GM12874 (cell line): Measurements from ENCODE around the gene DNER.

ENCODE experiments used
- TF ChIP-seq, protein P1 (sequence below): IDR thresholded peaks from 2 replicates; pipeline ENCODE4 v1.5.1; 2011; ENCODE audit warnings: low read depth, mild to moderate bottlenecking, control low read depth, low read length, moderate library complexity; ENCODE audit not compliant: insufficient read depth

The DNER gene, protein sequence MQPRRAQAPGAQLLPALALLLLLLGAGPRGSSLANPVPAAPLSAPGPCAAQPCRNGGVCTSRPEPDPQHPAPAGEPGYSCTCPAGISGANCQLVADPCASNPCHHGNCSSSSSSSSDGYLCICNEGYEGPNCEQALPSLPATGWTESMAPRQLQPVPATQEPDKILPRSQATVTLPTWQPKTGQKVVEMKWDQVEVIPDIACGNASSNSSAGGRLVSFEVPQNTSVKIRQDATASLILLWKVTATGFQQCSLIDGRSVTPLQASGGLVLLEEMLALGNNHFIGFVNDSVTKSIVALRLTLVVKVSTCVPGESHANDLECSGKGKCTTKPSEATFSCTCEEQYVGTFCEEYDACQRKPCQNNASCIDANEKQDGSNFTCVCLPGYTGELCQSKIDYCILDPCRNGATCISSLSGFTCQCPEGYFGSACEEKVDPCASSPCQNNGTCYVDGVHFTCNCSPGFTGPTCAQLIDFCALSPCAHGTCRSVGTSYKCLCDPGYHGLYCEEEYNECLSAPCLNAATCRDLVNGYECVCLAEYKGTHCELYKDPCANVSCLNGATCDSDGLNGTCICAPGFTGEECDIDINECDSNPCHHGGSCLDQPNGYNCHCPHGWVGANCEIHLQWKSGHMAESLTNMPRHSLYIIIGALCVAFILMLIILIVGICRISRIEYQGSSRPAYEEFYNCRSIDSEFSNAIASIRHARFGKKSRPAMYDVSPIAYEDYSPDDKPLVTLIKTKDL

DNA sequence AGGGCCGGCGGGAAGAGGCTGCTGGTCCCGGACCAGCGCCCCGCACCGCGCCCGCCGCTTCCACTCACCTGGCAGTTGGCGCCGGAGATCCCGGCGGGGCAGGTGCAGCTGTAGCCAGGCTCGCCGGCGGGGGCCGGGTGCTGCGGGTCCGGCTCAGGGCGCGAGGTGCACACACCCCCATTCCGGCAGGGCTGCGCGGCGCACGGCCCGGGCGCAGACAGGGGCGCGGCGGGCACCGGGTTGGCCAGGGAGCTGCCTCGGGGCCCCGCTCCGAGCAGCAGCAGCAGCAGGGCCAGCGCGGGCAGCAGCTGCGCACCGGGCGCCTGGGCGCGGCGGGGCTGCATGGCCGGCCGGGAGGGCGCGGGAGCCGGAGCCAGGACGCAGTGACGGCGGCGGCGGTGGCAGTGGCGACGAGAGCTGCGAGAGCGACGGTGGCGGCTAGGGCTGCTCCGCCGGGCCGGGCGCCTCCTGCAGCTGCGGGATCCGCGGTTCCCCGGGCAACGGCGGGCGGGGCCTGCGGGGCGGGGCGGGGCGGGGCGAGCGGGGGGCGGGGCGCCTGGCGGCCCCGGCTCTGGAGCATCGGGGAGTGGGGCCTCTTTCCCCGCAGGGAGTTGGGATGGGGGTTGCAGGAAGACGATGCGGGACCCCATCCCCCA is at the start of gene DNER:
Gene DNER (minus strand): TSS at position 476 of the 656 bp plus-strand sequence. CDS start 132 bp downstream, at position 344.
- TF ChIP-seq, protein P1, sequence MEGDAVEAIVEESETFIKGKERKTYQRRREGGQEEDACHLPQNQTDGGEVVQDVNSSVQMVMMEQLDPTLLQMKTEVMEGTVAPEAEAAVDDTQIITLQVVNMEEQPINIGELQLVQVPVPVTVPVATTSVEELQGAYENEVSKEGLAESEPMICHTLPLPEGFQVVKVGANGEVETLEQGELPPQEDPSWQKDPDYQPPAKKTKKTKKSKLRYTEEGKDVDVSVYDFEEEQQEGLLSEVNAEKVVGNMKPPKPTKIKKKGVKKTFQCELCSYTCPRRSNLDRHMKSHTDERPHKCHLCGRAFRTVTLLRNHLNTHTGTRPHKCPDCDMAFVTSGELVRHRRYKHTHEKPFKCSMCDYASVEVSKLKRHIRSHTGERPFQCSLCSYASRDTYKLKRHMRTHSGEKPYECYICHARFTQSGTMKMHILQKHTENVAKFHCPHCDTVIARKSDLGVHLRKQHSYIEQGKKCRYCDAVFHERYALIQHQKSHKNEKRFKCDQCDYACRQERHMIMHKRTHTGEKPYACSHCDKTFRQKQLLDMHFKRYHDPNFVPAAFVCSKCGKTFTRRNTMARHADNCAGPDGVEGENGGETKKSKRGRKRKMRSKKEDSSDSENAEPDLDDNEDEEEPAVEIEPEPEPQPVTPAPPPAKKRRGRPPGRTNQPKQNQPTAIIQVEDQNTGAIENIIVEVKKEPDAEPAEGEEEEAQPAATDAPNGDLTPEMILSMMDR = no peak

DNA sequence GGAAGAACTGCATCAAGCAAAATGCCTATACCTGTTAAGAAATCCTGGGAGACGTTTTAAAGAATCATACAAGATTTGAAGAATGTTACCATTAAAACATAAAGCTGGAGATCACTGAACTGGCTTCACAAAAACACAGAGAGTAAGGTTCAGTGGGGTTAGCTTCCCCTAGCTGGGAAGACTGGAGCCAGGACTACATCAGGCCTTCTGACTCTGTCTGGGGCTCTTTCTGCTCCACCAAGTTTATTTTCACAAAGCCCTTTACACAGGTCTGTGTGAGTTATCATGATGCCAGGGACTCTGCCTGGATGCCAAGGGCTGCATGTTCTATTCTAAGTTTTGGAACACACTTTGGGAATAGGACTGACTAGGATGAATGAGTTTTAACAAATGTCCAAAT is 47.3 kb upstream of the DNER start:
- TF ChIP-seq, protein P1 = no peak

DNA sequence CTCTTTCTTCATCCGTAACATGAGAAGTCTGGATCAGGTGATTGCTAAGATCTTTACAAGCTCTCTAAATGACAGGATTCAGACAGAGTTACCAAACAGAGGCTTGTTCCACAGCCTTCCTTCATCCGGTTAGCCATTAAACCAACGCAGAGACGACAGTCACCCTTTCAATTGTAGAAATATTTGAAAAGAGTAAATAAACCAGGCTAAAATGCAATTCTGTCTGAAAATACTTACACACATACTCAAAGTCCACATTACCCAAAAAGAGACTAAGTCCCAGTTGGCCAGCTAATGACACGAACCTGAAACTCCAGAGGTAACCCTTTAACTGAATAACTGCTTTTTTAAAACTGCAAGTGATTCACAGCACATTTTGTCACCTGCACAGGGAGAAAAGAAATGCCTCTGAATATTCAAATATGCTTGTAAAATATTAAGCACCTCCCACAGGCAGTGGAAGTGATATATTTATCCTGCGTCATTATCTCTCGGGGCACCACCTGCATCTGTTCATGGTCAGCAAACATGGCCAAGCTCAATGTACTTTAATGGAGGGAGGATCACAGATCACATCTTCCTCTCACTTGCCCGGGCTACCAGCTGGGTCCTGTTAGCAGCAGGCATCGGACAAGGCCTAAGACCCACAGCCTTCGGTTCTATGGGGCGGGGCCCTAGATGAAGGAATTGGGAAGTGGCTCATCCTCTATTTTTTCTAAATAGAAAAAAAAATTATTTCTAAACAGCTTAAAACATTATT is 38.8 kb upstream of the DNER start:
- TF ChIP-seq, protein P1 = no peak

DNA sequence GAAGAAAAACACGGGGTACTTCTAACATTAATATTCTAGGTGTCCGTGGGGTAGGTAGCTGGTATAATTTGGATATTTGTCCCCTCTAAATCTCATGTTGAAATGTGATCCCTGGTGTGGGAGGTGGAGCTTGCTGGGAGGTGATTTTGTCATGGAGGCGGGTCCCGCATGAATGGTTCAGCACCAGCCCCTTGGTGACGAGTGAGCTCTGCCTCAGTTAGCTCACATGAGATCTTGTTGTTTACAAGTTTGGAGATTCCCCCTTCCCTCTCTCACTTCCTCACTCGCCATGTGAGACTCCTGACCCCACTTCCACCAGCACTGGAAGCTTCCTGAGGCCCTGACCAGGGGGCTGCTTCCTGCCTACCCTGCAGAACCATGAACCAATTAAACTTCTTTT is 35.4 kb upstream of the DNER start:
- TF ChIP-seq, protein P1 = no peak

DNA sequence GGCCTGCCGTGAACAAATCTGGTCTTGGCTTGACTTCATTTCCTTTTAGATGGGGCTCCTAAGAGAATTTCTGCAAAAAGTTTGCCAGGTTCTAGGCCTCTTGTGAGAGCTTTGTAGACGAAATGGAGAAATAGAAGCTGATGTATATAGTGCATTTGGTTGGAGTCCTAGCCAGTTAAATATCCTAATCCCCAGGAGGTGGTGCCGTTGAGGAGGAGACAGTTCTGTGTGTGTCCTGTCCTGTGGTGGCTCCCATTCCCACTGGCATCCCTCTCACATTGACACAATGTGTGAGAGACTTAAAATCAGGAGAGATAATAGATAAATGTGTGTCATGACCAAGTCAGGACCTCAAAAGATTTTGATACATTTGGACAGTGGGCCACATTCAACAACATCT is 34.6 kb upstream of the DNER start:
- TF ChIP-seq, protein P1 = no peak

DNA sequence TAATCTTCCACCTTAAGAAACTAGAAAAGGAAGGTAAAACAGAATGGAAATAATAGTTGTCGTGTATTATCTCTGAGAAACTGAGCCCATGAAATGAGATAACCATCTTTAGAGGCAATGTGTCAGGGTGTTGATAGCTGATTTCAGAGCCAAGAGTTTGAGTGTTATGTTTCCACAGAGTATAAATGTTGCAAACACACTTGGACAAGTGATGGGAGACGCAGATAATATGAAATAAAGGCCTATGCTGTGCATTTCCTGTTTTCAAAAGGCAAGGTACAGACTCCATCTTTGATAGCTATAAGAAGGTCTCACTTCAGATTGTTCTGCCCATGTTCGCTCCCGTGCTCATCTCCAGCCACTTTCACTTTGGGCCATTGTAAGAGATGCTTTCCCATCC is 25.9 kb upstream of the DNER start:
- TF ChIP-seq, protein P1 = no peak
